KOPT-K1 (cell line): ENCODE data around the gene KLHL29.

Source experiments
- H3K27ac ChIP-seq: fragments of 200-600 bp; sonication (generic); 2 replicates; pipeline ENCODE4 v1.5.1; 2016; ENCODE audit warnings: antibody characterized with exemption, mild to moderate bottlenecking, low read depth, low read length; ENCODE audit not compliant: poor library complexity, severe bottlenecking
- H3K36me3 ChIP-seq: fragments of 200-600 bp; sonication (generic); 2 replicates; pipeline ENCODE4 v1.5.1; 2017; ENCODE audit warnings: antibody characterized with exemption, mild to moderate bottlenecking, low read length, moderate library complexity; ENCODE audit not compliant: insufficient read depth
- H3K9me3 ChIP-seq: fragments of 200-600 bp; sonication (generic); 2 replicates; pipeline ENCODE4 v1.5.1; 2017; ENCODE audit warnings: antibody characterized with exemption, low read length, mild to moderate bottlenecking; ENCODE audit not compliant: insufficient read depth, poor library complexity, severe bottlenecking

KLHL29 gene

DNA sequence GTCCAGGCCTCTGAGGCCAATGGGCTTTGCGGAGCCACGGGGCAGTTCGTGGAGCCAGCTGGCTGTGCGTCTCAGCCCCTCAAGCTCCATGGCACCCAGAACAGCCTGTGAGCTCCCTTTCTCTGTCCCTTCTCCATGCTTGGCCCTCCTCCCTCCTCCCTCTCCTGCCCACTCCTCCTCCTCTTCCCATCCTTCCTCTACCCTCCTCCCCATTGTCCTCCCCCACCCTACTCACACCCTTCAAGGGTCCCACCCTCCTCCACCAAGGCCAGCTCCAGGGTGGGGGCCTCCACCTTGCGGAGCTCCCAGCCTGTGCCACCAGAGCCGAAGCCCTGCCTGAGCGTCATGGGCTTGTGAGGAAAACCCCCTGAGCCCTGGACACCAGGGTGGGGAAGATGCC is 273.0 kb downstream of the KLHL29 start:
- Histone ChIP-seq H3K9me3 (no peaks in the 10 kb centered on the region), H3K36me3 (no peaks in the 10 kb centered on the region), H3K27ac (no peak overlapping the region)

DNA sequence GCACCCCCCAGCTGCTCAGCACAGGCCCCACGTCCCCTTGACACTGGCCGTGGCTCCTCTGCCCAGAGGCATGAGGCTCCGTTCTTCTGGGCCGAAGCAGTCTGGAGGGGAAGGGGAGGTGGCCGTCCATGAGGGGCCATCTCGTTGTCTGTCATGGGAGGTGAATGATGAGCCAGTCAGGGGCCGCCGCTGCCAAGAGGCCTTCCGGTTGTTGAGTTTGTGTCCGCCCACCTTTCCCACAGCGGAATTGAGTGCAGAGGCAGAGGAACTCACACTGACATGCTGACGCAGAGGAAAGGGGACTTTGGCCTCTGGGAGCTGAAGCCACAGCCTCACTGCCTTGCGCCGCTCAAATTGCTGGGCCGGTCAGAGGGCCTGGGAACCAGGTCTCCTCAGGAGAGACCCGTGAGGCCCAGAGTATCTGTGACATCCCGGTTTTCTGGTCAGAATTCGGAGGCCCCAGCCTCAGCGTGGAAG is 273.5 kb downstream of the KLHL29 start:
- H3K36me3 ChIP-seq: no peaks in the 10 kb centered on the region
- no peak overlapping the region for H3K27ac ChIP-seq
- H3K9me3 ChIP-seq: no peaks in the 10 kb centered on the region

DNA sequence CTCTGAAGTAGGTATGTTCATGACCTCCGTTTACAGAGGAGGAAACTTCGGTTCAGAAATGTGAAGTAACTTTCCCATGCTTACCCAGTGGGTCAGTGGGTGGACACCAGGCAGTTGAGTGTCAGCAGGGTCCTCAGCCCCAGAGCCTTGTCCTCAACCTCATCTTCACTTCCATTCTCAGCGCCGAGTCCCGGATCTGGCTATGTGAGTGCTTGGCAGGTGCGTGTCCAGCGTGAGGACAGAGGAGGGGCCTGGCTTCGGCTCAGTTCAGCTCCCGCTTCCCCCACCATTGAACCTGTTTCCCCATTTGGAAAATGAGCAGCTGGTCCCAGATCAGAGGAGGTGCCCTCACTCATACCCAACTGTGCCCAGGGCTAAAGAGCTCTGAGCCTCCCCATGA is 274.3 kb downstream of the KLHL29 start:
- Histone ChIP-seq H3K9me3 (no peaks in the 10 kb centered on the region), H3K36me3 (no peaks in the 10 kb centered on the region), H3K27ac (no peak overlapping the region)

DNA sequence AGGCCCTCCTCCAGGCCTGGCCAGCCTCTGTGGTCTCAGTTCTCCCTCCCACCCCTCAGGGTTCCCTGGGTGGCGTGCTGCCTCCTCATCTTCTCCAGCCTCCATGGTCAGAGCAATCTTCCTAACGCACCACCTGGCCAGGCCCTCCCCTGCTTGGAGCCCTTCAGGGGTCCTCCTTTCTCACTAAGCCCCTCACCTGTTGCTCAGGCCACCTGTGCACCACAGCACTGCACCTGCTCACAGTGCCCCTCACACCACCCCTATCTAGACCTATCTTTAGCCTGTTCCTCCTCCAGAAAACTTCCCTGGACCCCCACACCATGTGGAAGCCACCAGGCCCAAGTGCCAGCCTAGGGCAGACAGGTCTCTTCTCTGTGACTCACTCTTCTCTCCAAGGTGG is 274.8 kb downstream of the KLHL29 start:
- Histone ChIP-seq H3K27ac (no peak overlapping the region), H3K36me3 (no peaks in the 10 kb centered on the region), H3K9me3 (no peaks in the 10 kb centered on the region)

DNA sequence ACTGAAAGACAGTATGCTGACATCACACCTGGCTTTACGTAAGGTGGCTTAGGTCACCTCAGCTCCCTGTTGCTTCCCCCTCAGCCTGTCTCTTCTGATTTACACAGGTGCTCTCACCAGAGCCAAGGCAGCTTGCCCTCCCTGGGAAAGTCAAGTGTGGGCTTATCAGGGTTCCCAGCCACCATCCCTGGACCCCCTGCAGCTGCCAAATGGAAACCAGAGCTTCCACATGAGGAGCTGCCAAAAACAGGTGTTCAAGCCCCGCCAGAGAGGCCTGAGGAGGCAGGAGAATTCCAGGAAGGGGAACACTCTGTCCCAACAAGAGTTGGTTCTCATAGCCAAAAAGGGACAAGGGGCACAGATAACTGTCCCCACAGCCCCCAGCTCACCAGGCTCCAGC is 275.3 kb downstream of the KLHL29 start:
- H3K27ac ChIP-seq: no peak overlapping the region
- H3K9me3 ChIP-seq: no peaks in the 10 kb centered on the region
- no peaks in the 10 kb centered on the region for H3K36me3 ChIP-seq

DNA sequence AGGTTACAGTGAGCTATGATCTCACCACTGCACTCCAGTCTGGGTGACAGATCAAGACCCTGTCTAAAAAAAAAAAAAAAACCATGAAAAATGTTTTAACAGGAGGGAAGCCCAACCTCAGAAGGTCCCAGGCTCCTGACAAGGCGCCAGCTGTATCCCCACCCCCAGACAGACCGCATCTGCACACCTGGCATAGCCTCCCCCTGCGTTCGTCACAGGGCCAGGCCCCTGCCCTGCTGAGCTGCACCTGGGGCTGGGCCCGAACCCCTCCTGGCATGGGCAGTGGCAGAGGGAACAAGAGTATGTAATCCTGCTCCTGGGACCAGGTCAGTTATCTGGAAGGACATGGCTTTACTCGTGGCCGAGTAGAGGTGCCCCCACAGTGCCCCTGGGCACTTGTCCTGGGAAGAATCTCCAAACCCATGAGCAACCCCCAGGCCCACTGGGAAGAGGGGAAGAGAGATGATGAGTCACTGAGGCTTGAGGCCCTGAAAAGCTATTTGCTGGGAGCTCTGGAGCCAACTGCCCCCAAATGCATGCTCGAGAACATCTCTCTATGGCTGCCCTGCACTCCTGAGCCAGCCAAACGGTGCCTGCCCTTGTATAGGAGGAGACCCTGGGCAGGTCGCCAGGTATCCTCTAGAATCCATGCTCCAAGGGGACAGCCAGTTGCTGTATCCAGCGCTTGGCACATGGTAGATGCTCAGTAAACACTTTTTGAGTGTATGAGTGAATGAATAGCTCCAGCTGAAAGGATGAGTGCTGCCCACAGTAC is 276.5 kb downstream of the KLHL29 start:
- Histone ChIP-seq H3K9me3 (no peaks in the 10 kb centered on the region), H3K27ac (no peak overlapping the region)

DNA sequence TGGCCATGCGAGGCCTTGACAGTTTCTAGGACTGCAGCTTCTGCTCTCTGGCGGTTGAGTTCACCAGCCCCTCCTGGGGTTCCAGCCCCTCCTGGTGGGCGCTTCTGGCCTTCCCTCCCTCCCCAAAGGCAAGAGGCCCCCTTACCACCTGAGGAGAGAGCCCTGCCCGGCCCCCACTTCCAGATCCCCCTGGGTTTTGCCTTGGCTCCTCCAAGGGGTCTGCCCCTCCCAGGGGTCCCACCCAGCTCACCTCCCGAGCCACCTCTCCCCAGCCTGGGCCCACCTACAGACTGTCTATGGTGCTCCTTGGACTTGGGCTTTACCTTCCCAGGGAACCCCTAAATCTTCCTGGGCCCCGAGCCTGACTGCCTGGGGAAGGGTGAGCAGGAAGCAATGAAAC is 277.5 kb downstream of the KLHL29 start:
- Histone ChIP-seq H3K9me3 (no peaks in the 10 kb centered on the region), H3K36me3 (no peaks in the 10 kb centered on the region), H3K27ac (no peak overlapping the region)

More for the DNA sequence above, 276.5 kb downstream of the KLHL29 start:
- H3K36me3 ChIP-seq: no peaks in the 10 kb centered on the region

DNA sequence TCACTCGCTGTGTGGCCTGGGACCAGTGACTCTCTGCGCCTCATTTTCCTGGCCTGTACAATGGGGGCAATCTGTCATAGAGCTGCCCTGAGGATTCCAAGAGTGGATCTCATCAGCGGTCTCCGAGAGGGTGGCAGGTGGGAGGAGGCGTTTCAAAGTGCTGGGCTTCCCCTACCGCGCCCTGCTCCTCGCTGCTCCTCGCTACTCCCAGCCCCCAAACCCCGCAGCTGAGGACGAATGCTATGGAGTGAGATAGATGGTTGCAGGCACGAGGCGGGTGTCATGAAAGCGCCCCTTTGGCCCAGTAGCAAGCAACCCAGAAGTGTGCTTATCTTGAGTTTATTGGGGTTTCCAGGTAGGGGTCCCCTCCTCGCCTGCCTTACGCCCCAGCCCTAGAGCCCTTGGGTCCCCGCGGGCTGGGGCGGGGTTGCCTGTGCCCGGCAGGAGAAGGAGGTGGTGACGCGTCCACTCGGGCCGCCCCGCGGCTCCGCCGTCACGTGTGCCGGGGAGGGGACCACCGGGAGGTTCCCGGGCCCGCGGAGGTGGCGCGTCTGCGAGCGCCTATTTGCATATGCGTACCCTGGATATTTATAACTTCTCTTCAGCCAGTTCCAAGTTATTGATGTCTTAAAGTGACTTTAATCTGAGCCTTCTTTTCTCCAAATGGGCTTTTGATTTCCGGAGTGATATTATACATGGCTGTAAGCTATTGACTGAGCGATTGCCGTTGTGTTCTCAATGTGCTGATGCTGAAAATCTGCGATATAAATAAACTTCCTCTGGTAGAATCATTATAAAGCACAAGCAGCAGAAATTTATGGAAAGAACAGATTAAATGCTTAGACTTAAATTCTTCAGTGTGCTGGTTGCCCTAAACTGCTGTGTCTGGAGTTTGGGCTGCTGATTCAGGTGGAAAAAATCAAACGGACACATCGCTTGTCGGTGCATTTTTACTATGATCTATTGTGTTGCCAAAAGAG is 278.3 kb downstream of the KLHL29 start:
- Histone ChIP-seq H3K9me3 (no peaks in the 10 kb centered on the region), H3K36me3 (no peaks in the 10 kb centered on the region), H3K27ac (no peak overlapping the region)

DNA sequence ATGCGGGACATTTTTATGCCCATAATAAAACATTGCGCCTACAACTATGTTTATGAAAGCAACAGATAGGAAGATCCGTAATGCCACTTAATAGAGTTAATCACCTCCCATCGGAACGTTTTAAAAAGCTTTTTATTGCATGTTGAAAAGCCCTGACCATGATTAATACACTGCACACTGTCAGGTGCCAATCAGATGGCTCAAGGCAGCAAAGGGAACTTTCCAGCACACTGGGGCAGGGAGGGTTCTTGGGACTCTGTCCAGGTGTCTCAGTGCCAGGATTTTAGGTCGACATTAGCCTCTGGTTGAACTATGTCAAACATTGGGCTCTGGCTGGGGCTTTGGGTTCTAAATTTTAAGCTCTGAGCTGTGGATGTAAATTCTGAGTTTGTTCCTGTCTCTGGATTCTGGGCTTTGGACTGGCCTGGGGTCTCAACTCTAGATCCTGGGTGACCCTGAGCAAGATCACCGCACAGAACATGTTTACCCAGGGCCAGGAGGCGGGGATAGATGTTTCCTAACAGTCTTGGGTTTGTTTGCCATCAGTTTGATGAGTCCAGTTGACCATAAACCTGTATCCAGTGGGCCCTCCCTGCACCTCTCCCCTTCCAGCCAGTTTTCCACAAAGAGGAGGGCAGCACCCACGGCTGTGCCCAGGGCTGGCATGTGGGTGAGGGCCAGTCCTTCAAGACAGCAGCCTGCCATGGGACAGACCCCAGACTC is 279.2 kb downstream of the KLHL29 start:
- Histone ChIP-seq H3K27ac (no peak overlapping the region), H3K9me3 (no peaks in the 10 kb centered on the region), H3K36me3 (no peaks in the 10 kb centered on the region)

DNA sequence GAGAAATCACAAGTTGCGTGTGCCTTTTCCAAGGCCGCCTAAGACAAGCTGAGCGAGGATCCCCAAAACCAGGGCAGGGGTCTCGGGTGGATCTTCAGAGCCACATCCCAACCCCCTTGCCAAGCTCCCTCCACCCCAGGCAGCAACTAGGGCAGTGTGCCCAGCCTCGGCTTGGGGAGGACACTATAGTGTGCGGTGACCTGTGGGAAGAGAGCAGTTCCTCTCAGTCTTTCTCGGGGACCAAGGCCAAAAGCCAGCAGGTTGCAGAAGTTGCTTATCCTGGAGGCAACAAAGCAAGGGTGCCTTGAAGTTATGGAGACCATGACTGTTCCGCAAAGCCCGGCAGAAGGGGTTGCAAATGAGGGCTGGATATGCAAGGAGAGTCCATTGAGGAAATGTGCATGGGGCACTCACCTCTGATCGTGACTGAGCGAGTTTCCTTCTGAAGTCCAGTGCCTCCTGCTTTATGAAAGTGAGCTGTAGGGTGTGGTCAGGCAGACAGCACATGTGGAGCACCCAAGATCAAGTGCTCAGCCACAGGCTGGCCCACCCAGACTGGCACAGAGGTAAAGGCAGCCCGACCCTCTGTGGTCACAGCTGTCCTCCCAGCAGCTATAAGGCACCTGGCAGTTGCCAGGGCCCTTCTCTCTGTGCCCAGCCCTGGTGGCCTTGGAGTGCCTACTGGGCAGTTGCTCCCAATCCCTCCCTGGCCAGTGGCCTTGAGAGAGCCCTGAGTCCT is 281.4 kb downstream of the KLHL29 start:
- Histone ChIP-seq H3K9me3 (no peaks in the 10 kb centered on the region), H3K36me3 (no peaks in the 10 kb centered on the region), H3K27ac (no peak overlapping the region)

DNA sequence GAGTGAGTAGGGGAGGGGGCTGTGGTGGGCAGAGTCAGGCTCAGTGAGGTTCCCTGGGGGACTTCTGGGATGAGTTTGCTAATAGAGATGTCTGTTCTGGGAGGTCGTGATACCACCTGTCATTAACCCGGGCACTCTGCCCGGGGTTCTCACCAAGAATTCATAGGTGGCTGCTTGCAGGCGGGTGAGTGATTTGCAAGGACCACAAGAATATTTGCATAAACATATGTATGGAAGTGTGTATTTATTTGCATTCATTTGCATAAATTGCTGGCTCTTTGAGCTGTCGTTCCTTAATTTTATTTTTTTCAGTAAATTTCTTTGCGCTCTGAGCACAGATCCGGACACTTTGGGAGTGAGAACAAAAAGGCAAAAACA is 282.0 kb downstream of the KLHL29 start:
- Histone ChIP-seq H3K27ac (no peak overlapping the region), H3K9me3 (no peaks in the 10 kb centered on the region), H3K36me3 (no peaks in the 10 kb centered on the region)

DNA sequence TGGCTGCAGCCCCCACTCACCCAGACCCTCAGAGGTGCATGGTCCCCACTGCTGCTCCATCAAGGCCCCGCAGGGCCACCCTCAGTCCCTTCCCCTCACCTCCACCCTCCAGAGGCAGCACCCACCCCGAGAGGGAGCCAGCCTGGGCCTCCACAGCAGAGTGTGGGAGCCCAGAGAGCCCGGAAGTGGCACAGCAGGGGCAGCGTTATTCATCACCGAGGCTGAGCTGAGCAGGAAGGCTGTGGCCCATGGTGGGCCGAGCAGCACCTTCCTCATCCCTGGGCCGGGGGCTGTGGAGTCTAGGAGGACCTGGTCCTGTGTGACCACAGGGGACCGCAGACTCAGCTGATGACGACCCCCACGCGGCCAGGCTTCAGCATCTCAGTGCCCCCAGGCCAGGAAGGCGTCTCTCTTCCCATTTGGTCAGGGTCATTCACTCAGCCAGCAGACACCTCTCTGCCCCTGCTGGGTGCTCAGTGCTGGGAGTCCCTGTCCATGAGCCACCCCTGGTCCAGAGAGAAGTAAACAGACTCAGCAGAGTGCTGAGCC is 283.9 kb downstream of the KLHL29 start:
- Histone ChIP-seq H3K27ac (no peak overlapping the region), H3K36me3 (no peaks in the 10 kb centered on the region), H3K9me3 (no peaks in the 10 kb centered on the region)

DNA sequence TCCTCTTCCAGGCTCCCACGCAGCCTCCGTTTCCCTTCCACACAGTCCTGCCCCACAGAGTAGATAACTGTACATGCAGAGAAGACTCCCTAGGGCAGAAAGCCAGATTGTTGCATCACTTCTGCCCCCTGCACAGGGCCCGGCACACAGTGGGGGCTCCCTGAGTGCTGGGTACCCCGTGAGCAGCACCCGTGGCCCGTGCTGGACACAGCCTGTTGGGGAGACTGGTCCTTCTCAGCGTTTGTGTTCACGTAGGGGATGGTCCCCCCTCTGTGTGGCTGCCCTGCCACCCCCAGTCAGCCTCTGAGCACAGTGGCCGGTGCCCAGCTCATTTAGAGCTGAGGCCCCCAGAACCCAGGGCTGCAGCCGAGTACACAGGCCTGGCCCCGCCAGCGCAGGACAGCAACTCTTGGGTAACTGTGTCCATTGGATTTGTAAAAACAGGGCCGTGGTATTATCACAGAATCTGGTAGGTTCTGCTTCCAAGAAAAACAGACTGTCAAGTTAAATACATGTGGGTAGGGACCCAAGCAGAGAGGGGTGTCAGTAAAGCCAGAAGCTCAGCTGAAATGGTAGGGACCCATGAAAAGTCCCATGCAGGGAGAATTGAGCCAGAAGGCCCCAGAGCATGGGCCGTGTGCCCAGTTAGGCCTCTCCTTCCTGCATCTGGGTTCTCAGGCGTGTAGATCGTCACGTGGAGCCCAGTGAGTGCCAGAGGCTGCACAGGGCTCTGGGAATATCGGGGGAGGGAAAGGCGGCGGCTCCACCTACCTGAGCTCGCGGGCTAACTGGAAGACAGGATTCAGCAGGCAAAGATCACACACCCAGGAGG is 284.6 kb downstream of the KLHL29 start:
- no peak overlapping the region for H3K27ac ChIP-seq
- no peaks in the 10 kb centered on the region for H3K9me3 ChIP-seq
- no peaks in the 10 kb centered on the region for H3K36me3 ChIP-seq

DNA sequence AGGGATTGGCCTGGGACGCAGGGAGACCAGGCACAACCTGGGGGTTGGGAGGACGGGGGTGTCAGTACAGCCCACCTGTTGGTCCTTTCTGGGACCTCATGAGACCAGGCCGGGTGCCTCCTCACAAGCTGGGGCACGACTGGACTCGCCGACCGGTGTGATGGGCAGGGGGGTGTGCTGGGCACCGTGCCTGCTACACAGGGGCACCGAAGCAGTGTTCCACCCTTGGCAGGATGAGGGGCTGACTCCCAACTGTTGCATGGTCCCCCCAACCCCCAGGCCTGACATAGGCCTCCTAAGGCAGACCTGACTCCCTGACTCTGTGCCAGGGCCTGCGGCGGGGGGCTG is 285.2 kb downstream of the KLHL29 start:
- H3K27ac ChIP-seq: no peak overlapping the region
- no peaks in the 10 kb centered on the region for H3K9me3 ChIP-seq
- H3K36me3 ChIP-seq: no peaks in the 10 kb centered on the region
